HUES6 (cell line): ENCODE data around the gene CERS5.

ENCODE experiments used
- H3K27ac ChIP-seq: 2 replicates; pipeline ENCODE4 v1.7.0; 2013; ENCODE audit warnings: low read depth, mild to moderate bottlenecking, low read length, inconsistent platforms
- H3K27me3 ChIP-seq: 2 replicates; pipeline ENCODE4 v1.6.1; 2013; ENCODE audit warnings: low read length; ENCODE audit not compliant: control insufficient read depth, insufficient read depth
- H3K36me3 ChIP-seq: 2 replicates; pipeline ENCODE4 v1.6.1; 2013; ENCODE audit warnings: low read length; ENCODE audit not compliant: control insufficient read depth, insufficient read depth
- H3K4me1 ChIP-seq: 2 replicates; pipeline ENCODE4 v1.6.1; 2013; ENCODE audit warnings: low read length; ENCODE audit not compliant: control insufficient read depth, insufficient read depth
- H3K4me3 ChIP-seq: 2 replicates; pipeline ENCODE4 v1.5.1; 2013; ENCODE audit warnings: low read depth, low read length
- H3K9ac ChIP-seq: one replicate; pipeline ENCODE4 v1.6.1; 2013; ENCODE audit warnings: mild to moderate bottlenecking, low read length
- H3K9me3 ChIP-seq: 2 replicates; pipeline ENCODE4 v1.6.1; 2013; ENCODE audit warnings: low read depth, low read length; ENCODE audit not compliant: control insufficient read depth, insufficient read depth

Gene CERS5

GRCh38 chr12:50167049-50167828 is at the start of gene CERS5:
TSS of gene CERS5 (minus strand) at chr12:50167369. CDS start at chr12:50167297, 72 bp downstream.
- peak within 1 kb of the TSS; percentile 97 for H3K4me3 ChIP-seq
- peak within 1 kb of the TSS; percentile 95 for H3K9ac ChIP-seq
- H3K36me3 ChIP-seq = no peaks in the 10 kb centered on the region
- H3K9me3 ChIP-seq = peaks cover 18% of the 10 kb centered on the region
- H3K4me1 ChIP-seq = 0 out of 2 replicates have a peak, but pooled peaks cover 4% of the 10 kb centered on the region
- H3K27me3 ChIP-seq = no peaks in the 10 kb centered on the region
- peak within 1 kb of the TSS; percentile 95 for H3K27ac ChIP-seq

DNA sequence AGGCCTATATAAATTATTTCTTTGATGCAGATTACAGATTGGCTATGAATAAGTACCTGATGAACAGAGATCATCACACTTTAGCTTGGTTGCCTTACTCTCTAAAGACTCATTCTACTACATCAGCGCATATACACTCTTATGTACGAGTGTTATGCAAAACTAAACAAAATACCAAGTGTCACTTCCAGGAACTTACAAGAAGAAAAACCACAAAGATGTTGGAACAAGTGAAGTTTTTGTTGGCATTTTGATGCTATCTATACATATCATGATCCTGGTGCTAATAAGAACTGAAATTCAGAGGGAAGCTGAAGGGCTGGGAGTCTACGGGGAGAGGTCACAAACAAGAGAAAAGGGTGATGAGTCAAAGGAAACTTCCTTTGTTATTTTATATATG is 47.9 kb upstream of the CERS5 start:
- Histone ChIP-seq H3K4me1 (peaks cover 4% of the 10 kb centered on the region; the same call in 1 of the 2 replicates), H3K27ac (no peak overlapping the region), H3K27me3 (no peaks in the 10 kb centered on the region), H3K36me3 (peaks cover 9% of the 10 kb centered on the region; the same call in 1 of the 2 replicates), H3K4me3 (no peak overlapping the region), H3K9ac (no peak overlapping the region), H3K9me3 (no peaks in the 10 kb centered on the region)

DNA sequence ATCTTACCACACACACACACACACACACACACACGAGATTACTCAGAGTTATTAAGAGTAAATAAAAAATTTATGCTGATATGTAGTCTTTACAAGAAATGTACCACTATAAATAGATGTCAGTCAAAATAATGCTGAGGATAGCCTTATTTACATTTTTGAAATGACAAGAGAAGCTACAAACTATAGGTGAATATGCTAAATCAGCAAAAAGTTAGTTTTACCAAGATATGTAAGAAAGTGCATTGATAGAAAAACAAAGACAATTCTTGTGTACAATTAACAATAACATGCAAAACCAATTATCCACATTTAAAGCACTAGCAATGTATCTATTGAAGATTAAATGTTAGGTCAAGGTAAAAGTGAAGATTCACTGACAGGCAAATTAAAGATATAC is 46.8 kb upstream of the CERS5 start:
- H3K27me3 ChIP-seq = no peaks in the 10 kb centered on the region
- H3K4me1 ChIP-seq = peaks cover 4% of the 10 kb centered on the region; the same call in 1 of the 2 replicates
- no peak overlapping the region for H3K9ac ChIP-seq
- H3K9me3 ChIP-seq = no peaks in the 10 kb centered on the region
- no peak overlapping the region for H3K4me3 ChIP-seq
- no peak overlapping the region for H3K27ac ChIP-seq
- peaks cover 9% of the 10 kb centered on the region; the same call in 1 of the 2 replicates for H3K36me3 ChIP-seq

DNA sequence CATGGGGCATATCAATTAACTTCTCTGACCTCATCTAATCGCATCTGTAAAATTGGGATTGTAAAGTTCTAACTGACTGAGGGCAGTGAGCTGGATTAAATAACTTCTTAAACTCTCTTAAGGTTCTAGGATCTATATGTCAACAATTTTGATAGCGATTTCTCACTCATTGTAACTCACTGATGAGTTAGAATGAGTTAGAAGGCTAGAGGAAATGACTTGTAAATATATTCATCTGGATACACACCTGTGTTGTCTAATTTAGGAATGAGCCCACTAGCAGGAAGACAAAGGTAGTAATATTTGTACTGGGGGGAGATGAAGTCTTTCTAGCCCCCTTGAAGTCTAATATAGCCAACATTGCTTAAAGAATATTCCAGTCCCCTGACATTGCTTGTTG is 46.3 kb upstream of the CERS5 start:
- no peaks in the 10 kb centered on the region for H3K9me3 ChIP-seq
- H3K36me3 ChIP-seq = peaks cover 6% of the 10 kb centered on the region; the same call in 1 of the 2 replicates
- no peaks in the 10 kb centered on the region for H3K27me3 ChIP-seq
- H3K4me3 ChIP-seq = no peak overlapping the region
- H3K9ac ChIP-seq = no peak overlapping the region
- H3K27ac ChIP-seq = no peak overlapping the region
- peaks cover 4% of the 10 kb centered on the region; the same call in 1 of the 2 replicates for H3K4me1 ChIP-seq

DNA sequence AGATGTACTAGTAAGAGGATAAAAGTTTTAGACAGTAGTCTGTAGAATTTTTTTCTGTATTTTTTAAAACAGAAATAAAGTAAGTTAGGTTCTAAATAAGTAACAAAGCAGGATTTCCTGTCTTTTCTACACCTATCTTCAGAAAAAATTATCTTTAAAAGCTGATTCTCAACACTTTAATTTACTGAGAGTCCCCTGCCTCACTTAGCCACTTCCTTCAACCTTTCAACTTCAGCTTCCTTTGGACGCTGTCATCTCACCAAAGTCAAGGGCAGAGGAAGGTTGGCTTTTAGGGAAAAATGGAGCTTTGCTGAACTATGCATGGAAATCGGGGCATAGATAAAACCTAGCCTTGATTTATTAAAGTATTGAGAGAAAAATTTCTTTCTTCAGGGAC is 44.9 kb upstream of the CERS5 start:
- Histone ChIP-seq H3K36me3 (no peaks in the 10 kb centered on the region; the same call in 1 of the 2 replicates), H3K27me3 (no peaks in the 10 kb centered on the region), H3K9ac (no peak overlapping the region), H3K4me3 (no peak overlapping the region), H3K4me1 (peaks cover 4% of the 10 kb centered on the region; the same call in 1 of the 2 replicates), H3K9me3 (no peaks in the 10 kb centered on the region), H3K27ac (0 out of 2 replicates have a peak overlapping the region, but pooled peaks have one; percentile 27)

DNA sequence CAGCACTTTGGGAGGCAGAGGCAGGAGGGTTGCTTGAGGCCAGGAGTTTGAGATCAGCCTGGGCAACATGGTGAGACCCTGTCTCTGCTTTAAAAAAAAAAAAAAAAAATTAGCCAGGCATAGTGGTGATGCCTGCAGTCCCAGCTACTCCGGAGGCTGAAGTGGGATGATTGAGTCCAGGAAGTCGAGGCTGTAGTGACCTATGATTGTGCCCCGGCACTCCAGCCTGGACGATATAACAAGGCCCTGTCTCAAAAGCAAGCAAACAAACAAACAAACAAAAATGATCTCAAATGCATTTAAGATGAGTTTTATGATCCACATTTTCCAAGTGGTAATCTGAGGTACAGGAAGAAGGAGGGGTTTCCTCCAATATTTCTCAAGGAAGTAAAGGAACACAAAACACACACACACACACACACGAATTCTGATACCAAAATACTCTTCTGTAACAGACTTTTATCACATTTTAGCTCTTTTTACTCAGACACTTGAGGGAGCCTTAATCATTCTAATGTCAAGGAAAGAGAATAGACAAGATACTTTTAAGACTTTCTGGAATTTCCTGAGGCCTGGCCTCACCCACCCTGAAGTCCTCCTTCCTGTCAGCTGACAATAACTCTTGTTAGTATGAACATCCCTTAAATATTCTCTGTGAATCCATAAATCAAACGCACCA is 44.4 kb upstream of the CERS5 start:
- no peaks in the 10 kb centered on the region for H3K27me3 ChIP-seq
- no peak overlapping the region for H3K4me3 ChIP-seq
- H3K4me1 ChIP-seq = peaks cover 4% of the 10 kb centered on the region; the same call in 1 of the 2 replicates
- no peaks in the 10 kb centered on the region for H3K9me3 ChIP-seq
- H3K9ac ChIP-seq = no peak overlapping the region
- H3K27ac ChIP-seq = no peak overlapping the region
- no peaks in the 10 kb centered on the region; the same call in 1 of the 2 replicates for H3K36me3 ChIP-seq

GRCh38 chr12:50207424-50207823 is 40.3 kb upstream of the CERS5 start:
- no peak overlapping the region for H3K4me3 ChIP-seq
- H3K36me3 ChIP-seq = peaks cover 27% of the 10 kb centered on the region
- no peaks in the 10 kb centered on the region for H3K9me3 ChIP-seq
- no peaks in the 10 kb centered on the region for H3K27me3 ChIP-seq
- H3K4me1 ChIP-seq = peaks cover 11% of the 10 kb centered on the region
- no peak overlapping the region for H3K9ac ChIP-seq
- H3K27ac ChIP-seq = no peak overlapping the region

DNA sequence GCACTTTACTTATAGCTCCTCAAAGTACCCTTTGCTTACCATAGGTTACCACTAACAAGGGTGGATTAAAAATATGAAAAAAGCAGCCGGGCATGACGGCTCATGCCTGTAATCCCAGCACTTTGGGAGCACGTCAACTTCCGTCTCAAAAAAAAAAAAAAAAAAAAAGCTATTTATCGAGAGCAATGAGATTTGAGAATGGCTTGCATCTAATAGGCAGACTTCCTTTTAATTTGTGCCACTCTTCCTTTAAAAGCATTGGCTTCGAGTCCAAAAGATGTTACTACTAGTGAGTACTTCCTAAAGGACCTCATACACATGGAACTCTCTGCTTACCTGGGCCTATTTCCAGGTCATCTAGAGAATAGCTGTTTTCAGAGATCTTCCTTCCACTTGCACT is 38.5 kb upstream of the CERS5 start:
- Histone ChIP-seq H3K36me3 (peaks cover 30% of the 10 kb centered on the region), H3K4me3 (no peak overlapping the region), H3K9ac (no peak overlapping the region), H3K27ac (0 out of 2 replicates have a peak overlapping the region, but pooled peaks have one; percentile 37), H3K27me3 (no peaks in the 10 kb centered on the region), H3K9me3 (no peaks in the 10 kb centered on the region), H3K4me1 (peaks cover 13% of the 10 kb centered on the region)

GRCh38 chr12:50203691-50204090 is 36.5 kb upstream of the CERS5 start:
- no peaks in the 10 kb centered on the region for H3K27me3 ChIP-seq
- no peaks in the 10 kb centered on the region for H3K9me3 ChIP-seq
- peaks cover 47% of the 10 kb centered on the region for H3K36me3 ChIP-seq
- H3K4me3 ChIP-seq = no peak overlapping the region
- no peak overlapping the region for H3K27ac ChIP-seq
- no peak overlapping the region for H3K9ac ChIP-seq
- peaks cover 13% of the 10 kb centered on the region for H3K4me1 ChIP-seq

- no peak overlapping the region for H3K4me3 ChIP-seq
- H3K9ac ChIP-seq = no peak overlapping the region
- peaks cover 13% of the 10 kb centered on the region for H3K4me1 ChIP-seq
- peak overlapping the region; percentile 8 for H3K27ac ChIP-seq
- H3K36me3 ChIP-seq = peaks cover 61% of the 10 kb centered on the region
- H3K9me3 ChIP-seq = no peaks in the 10 kb centered on the region
- H3K27me3 ChIP-seq = no peaks in the 10 kb centered on the region
These were observed 34.9 kb upstream of the CERS5 start for GRCh38 chr12:50201987-50202521.
